Occipital lobe (tissue), 2 donors: ENCODE measurements around the gene FAM163A. TPM values are rescaled to one million over a fixed set of nuclear protein-coding genes. Genes with fewer than 3 reads are reported as not detected.

Experiments used
- DNase-seq: peaks from one replicate; lab custom pipeline; 2025; lab: John Stamatoyannopoulos, UW
- total RNA-seq: library from RNA; depleted of rRNA; stranded (reverse); fragments of >200 nt; gene quantifications from one replicate; pipeline ENCODE4 v1.2.3, GENCODE V29; 2014

The FAM163A gene
- total RNA-seq, 1 donor from 2014 or later: under 0.01 TPM

- DNase-seq: no peak
These were observed 7.5 kb downstream of the FAM163A start for GRCh38 chr1:179750630-179751029.

- no peak for DNase-seq
These were observed 10.0 kb downstream of the FAM163A start for GRCh38 chr1:179753061-179753460.

- no peak for DNase-seq
These were observed 11.0 kb downstream of the FAM163A start for GRCh38 chr1:179754041-179754624.

GRCh38 chr1:179757933-179758332 is 14.8 kb downstream of the FAM163A start:
- DNase-seq: no peak

- DNase-seq: no peak
These were observed 17.4 kb downstream of the FAM163A start for GRCh38 chr1:179760521-179760920.

GRCh38 chr1:179761296-179761695 is 18.2 kb downstream of the FAM163A start:
- DNase-seq: no peak

- no peak for DNase-seq
These were observed 19.0 kb downstream of the FAM163A start for GRCh38 chr1:179761846-179762640.

- no peak for DNase-seq
These were observed 24.1 kb downstream of the FAM163A start for GRCh38 chr1:179767177-179767581.

- DNase-seq: no peak
These were observed 24.9 kb downstream of the FAM163A start for GRCh38 chr1:179767996-179768395.

- DNase-seq: no peak
These were observed 27.9 kb downstream of the FAM163A start for GRCh38 chr1:179770887-179771502.

GRCh38 chr1:179773264-179773663 is 30.2 kb downstream of the FAM163A start:
- no peak for DNase-seq

- DNase-seq: no peak
These were observed 30.9 kb downstream of the FAM163A start for GRCh38 chr1:179774000-179774399.

GRCh38 chr1:179774566-179774965 is 31.5 kb downstream of the FAM163A start:
- DNase-seq: no peak

GRCh38 chr1:179775009-179775408 is 31.9 kb downstream of the FAM163A start:
- no peak for DNase-seq

- no peak for DNase-seq
These were observed 33.7 kb downstream of the FAM163A start for GRCh38 chr1:179776831-179777230.

GRCh38 chr1:179777731-179778130 is 34.6 kb downstream of the FAM163A start:
- no peak for DNase-seq

- no peak for DNase-seq
These were observed 36.7 kb downstream of the FAM163A start for GRCh38 chr1:179779645-179780272.

- no peak for DNase-seq
These were observed 38.9 kb downstream of the FAM163A start for GRCh38 chr1:179781962-179782361.

GRCh38 chr1:179785031-179785431 is 41.9 kb downstream of the FAM163A start:
- no peak for DNase-seq

GRCh38 chr1:179785728-179786127 is 42.6 kb downstream of the FAM163A start:
- no peak for DNase-seq

- DNase-seq: no peak
These were observed 44.0 kb downstream of the FAM163A start for GRCh38 chr1:179786815-179787685.
